ENCODE results near the gene CLTCL1. TPM values are rescaled to one million over a fixed set of nuclear protein-coding genes. Genes with fewer than 3 reads are reported as not detected.

CLTCL1 gene
- total RNA-seq, 2 experiments from 2014 or later = 0.62 to 0.69 TPM

- Mint-ChIP-seq H3K36me3 (ENCODE audit: low read depth) (no peaks in the 10 kb centered on the region), H3K27ac (peak overlapping the region; percentile 25), H3K4me3 (peak overlapping the region; percentile 58), H3K27me3 (no peaks in the 10 kb centered on the region), H3K4me1 (peaks cover 40% of the 10 kb centered on the region), H3K9me3 (no peaks in the 10 kb centered on the region)
- POLR2A ChIA-PET = no interaction called here
- CTCF ChIA-PET = interaction anchor here (1.1 kb wide), 1 partner anchor 30 kb away, joined by 4 read pairs; no protein-coding TSS in a partner anchor
- no peak for DNase-seq
Measured at GRCh38 chr22:19177164-19178064, 114.1 kb downstream of the CLTCL1 start.

GRCh38 chr22:19176732-19177131, 114.8 kb downstream of the CLTCL1 start:
- H3K36me3 Mint-ChIP-seq (ENCODE audit: low read depth) = peaks cover 3% of the 10 kb centered on the region
- no peak for DNase-seq
- no peaks in the 10 kb centered on the region for H3K9me3 Mint-ChIP-seq
- POLR2A ChIA-PET = no interaction called here
- peaks cover 38% of the 10 kb centered on the region for H3K4me1 Mint-ChIP-seq
- H3K27ac Mint-ChIP-seq = no peak overlapping the region
- peak overlapping the region; percentile 58 for H3K4me3 Mint-ChIP-seq
- CTCF ChIA-PET = no interaction called here
- H3K27me3 Mint-ChIP-seq = no peaks in the 10 kb centered on the region

DNA sequence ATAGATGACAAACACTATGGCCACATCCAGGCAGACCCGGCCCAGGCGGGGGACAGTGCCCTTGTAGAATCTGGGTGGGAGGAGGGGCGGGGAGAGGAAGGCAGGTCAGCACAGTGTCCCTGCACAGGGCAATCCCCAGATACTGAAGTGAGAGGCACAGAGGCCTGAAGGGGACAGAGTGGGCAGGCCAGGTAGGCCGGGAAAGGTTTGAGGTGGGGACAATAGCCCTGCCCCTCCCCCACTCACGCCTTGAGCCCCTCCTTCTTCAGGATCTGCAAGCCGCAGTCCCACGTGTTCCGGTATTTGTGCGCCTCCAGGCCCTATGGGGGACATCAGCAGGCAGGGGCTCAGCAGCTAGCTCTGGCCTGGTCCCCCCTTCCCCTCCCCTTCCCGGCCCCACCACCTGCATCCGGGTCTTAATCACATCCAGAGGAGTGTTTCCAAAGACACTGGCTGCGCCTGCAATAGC, 115.3 kb downstream of the CLTCL1 start:
- Mint-ChIP-seq H3K4me3 (peak overlapping the region; percentile 58), H3K9me3 (no peaks in the 10 kb centered on the region), H3K36me3 (ENCODE audit: low read depth) (peaks cover 3% of the 10 kb centered on the region), H3K4me1 (peaks cover 37% of the 10 kb centered on the region), H3K27me3 (no peaks in the 10 kb centered on the region), H3K27ac (no peak overlapping the region)
- POLR2A ChIA-PET = no interaction called here
- no peak for DNase-seq
- CTCF ChIA-PET = no interaction called here

DNA sequence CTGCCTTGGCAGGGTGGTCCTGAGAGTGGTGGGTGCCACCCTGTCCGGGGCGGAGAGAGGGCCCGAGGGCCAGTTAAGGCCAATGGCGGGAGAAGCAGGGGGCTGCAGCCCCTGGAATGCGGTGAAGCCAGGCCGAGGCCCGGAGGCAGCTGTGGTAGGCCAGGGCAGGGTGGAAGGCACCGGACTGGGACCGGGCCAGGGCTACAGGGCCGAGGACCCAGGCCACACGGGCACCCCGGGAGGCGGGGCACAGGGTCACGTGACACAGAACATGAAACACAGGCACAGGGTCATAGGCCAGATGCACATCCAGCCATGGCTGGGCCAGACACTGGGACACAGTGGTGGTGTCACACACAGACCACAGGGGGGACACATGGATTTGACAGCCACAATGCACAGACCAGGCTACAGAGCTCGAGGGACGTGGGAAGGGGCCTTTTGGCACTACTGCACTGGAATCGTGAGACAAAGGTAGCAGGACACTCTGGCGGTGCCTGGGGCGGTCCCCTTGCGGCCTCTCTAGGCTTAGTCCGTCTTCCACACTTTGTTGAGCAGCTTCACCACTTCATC, 115.8 kb downstream of the CLTCL1 start:
- ChIA-PET CTCF (no interaction called here), POLR2A (no interaction called here)
- Mint-ChIP-seq H3K36me3 (ENCODE audit: low read depth) (peaks cover 3% of the 10 kb centered on the region), H3K9me3 (no peaks in the 10 kb centered on the region), H3K4me1 (peaks cover 38% of the 10 kb centered on the region), H3K27ac (no peak overlapping the region), H3K27me3 (peaks cover 4% of the 10 kb centered on the region), H3K4me3 (no peak overlapping the region)
- DNase-seq = no peak

- peaks cover 44% of the 10 kb centered on the region for H3K4me1 Mint-ChIP-seq
- H3K9me3 Mint-ChIP-seq = no peaks in the 10 kb centered on the region
- CTCF ChIA-PET = interaction anchor here (0.6 to 1.6 kb wide), 3 partner anchors 26 to 101 kb away, joined by 3 to 7 read pairs (median 5); partner anchors contain the start of gene ESS2
- peaks cover 3% of the 10 kb centered on the region for H3K36me3 Mint-ChIP-seq (ENCODE audit: low read depth)
- H3K27me3 Mint-ChIP-seq = peaks cover 10% of the 10 kb centered on the region
- no peak overlapping the region for H3K4me3 Mint-ChIP-seq
- DNase-seq = no peak
- H3K27ac Mint-ChIP-seq = no peak overlapping the region
- POLR2A ChIA-PET = no interaction called here
Measured at GRCh38 chr22:19175026-19175601, 116.4 kb downstream of the CLTCL1 start.

DNA sequence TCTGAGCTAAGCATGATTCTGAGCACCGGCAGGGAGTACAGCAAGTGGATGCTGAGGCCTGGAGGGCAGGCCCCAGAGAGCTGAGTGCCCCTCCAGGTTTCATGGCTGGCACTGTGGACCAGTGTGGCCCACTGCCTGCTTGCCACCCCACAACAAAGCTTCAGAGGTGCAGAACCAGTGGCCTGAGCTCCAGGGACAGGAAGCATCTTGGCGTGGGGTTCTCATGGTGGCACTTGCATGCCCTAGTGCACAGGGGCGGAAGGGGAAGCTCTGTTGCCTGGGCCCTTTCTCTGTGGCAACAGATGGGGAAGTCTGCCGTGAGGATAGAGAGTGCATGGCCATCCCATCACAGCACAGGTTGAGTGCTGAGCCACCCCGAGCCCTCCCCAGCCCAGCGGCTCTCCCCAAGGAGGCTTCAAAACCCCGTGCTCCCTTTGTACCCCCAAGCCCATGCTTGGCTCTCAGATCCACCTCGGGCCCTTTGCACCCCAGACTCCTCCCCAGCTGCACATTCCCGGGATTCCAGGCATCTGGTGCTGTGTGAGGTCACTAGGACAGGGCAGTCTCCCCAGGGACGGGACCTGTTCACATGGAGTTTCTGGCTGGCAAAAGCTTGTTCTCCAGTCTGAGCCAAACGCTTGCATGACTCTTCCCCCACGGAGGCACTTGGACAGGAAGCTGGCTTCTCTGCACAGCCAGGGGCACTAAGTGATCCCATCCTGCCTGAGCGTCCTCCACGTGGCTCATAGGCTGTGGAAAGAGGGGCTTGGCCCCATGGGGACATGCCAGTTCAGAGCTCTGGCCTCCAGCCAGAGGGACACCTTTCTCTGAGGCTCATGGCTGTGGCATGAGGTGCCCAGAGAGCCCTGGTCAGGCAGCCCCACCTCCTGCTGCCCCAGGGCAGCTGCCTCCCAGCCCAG, 117.2 kb downstream of the CLTCL1 start:
- H3K9me3 Mint-ChIP-seq = no peaks in the 10 kb centered on the region
- no peak for DNase-seq
- peaks cover 16% of the 10 kb centered on the region for H3K27me3 Mint-ChIP-seq
- H3K4me3 Mint-ChIP-seq = no peak overlapping the region
- peak overlapping the region; percentile 62 for H3K27ac Mint-ChIP-seq
- POLR2A ChIA-PET = interaction anchor here (1.0 kb wide), 1 partner anchor 30 kb away, joined by 3 read pairs; the partner anchor contains the start of gene ESS2
- peaks cover 3% of the 10 kb centered on the region for H3K36me3 Mint-ChIP-seq (ENCODE audit: low read depth)
- H3K4me1 Mint-ChIP-seq = peaks cover 43% of the 10 kb centered on the region
- CTCF ChIA-PET = interaction anchor here (0.6 to 1.6 kb wide), 5 partner anchors 17 to 100 kb away, joined by 3 to 7 read pairs (median 4); partner anchors contain the start of gene ESS2

DNA sequence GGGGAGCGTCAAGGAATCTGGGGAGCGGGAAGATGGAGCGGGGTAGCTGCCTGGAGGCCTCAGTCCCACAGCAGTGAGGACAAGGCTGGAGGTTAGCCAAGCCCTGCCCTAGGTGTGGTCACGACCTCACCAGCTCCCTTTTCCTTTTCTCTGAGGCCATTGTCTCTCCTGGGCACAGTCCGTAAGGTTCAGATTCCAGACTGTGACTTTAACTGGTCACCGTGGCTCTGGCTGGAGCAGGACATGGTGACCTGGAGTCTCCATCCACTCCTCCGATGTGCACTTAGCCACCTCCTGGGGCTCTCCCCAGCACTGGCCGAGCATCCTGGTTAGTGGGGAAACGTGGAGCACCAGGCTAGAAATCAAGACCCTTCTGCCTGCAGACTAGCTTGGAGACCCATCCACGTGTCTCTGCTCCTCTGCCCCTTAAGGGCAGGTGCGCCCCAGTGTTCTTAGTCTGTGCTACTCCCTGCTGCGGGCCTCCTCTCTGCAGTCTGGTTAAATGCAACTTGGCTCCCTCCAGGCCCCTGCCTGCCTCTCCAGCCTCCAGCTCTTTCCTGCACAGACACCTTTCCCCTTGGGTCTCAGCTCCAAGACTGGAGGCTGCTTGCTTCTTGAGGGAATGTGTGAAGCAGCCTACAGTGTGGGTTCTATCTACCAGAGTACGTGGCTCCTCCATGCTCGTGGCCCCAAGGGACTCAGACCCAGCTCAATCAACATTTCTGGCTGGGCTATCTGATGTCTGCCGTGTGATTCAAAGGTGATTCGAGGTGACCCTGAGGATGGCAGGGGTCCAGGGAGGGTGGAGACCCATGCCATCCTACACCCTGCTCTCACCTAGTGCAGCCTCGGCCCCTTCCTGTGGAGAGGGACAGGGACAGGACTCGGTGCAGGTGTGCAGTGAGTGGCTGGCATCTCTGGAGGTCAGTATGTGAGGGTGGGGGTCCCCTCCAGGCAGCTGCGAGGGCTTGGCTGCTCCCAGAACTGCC, 118.2 kb downstream of the CLTCL1 start:
- ChIA-PET CTCF (interaction anchor here (1.1 to 1.6 kb wide), 4 partner anchors 16 to 29 kb away, joined by 3 to 7 read pairs (median 4); partner anchors contain the start of gene ESS2), POLR2A (interaction anchor here (1.0 kb wide), 1 partner anchor 29 kb away, joined by 3 read pairs; the partner anchor contains the start of gene ESS2)
- H3K4me1 Mint-ChIP-seq = peaks cover 46% of the 10 kb centered on the region
- peaks cover 25% of the 10 kb centered on the region for H3K27me3 Mint-ChIP-seq
- DNase-seq = no peak
- peak overlapping the region; percentile 90 for H3K4me3 Mint-ChIP-seq
- peaks cover 3% of the 10 kb centered on the region for H3K36me3 Mint-ChIP-seq (ENCODE audit: low read depth)
- peak overlapping the region; percentile 92 for H3K27ac Mint-ChIP-seq
- no peaks in the 10 kb centered on the region for H3K9me3 Mint-ChIP-seq

DNA sequence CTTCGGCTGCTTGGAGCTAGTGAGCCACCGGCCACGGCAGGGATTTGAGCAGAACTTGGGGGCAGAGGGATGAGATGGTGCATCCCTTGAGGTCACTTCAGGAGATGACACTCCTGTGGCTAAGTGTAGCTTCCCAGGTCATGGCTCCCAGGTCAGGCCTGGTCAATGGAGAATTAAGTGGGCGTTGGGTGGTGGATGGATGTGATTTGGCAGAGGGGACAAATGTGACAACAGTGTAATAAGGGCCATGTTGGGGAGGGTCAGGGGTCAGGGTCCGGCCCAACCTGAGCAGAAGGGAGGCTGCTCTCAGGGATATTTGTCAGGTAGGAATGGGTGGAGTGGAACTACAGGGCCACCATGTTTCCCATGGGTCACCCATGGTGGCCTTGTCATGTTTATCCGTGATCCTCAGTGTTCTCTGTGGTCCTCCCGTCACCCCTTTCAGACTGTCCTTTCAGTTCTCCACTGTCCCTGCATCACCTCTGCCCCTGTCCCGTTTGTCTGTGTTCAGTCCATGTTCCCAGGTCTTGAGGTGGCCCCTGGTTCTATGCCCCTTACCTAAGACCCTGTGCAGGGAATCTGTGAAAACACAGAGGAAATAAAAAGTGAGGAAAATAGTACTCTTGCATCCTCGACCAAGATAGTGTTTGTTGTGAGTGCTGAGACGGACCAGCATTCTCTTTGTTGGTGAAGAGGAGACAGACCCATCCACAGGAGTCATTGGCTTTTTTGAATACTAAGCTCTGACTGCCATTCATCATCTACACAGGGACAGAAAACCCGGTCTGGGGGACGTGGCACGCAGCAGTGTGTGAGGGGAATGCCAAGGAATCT, 119.1 kb downstream of the CLTCL1 start:
- H3K27ac Mint-ChIP-seq = peak overlapping the region; percentile 92
- H3K36me3 Mint-ChIP-seq (ENCODE audit: low read depth) = peaks cover 3% of the 10 kb centered on the region
- H3K27me3 Mint-ChIP-seq = peaks cover 34% of the 10 kb centered on the region
- peak overlapping the region; percentile 90 for H3K4me3 Mint-ChIP-seq
- peaks cover 47% of the 10 kb centered on the region for H3K4me1 Mint-ChIP-seq
- ChIA-PET POLR2A (no interaction called here), CTCF (interaction anchor here (1.4 kb wide), 1 partner anchor 15 kb away, joined by 3 read pairs; no protein-coding TSS in a partner anchor)
- no peak for DNase-seq
- H3K9me3 Mint-ChIP-seq = no peaks in the 10 kb centered on the region

DNA sequence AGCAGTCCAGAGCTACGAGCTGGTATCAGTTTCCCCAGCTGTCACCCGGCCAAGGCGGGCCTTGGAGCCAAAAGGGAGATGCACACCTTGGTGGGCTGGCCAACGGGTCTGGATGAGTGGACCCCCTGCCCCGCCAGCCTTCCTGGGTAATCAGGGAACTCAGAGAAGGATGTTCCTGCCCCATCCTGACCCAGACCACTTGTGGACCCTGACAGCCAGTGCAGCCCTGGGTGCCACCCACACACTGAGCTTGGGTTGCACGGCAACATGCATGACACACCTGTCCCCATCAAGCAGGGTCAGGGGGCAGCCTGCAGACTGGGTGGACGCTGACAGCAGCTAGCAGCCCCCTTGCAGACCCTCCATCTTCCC, 121.6 kb downstream of the CLTCL1 start:
- H3K27ac Mint-ChIP-seq = peak overlapping the region; percentile 92
- ChIA-PET POLR2A (no interaction called here), CTCF (interaction anchor here (2.1 kb wide), 1 partner anchor 25 kb away, joined by 8 read pairs; the partner anchor contains the start of gene ESS2)
- H3K4me1 Mint-ChIP-seq = peaks cover 43% of the 10 kb centered on the region
- H3K36me3 Mint-ChIP-seq (ENCODE audit: low read depth) = peaks cover 3% of the 10 kb centered on the region
- no peaks in the 10 kb centered on the region for H3K9me3 Mint-ChIP-seq
- DNase-seq = no peak
- H3K27me3 Mint-ChIP-seq = peaks cover 44% of the 10 kb centered on the region
- H3K4me3 Mint-ChIP-seq = peak overlapping the region; percentile 90

- Mint-ChIP-seq H3K4me3 (peak overlapping the region; percentile 56), H3K4me1 (peaks cover 41% of the 10 kb centered on the region), H3K36me3 (ENCODE audit: low read depth) (peaks cover 3% of the 10 kb centered on the region), H3K9me3 (no peaks in the 10 kb centered on the region), H3K27me3 (peaks cover 44% of the 10 kb centered on the region), H3K27ac (no peak overlapping the region)
- ChIA-PET CTCF (interaction anchor here (2.1 kb wide), 1 partner anchor 24 kb away, joined by 8 read pairs; the partner anchor contains the start of gene ESS2), POLR2A (no interaction called here)
- no peak for DNase-seq
Measured at GRCh38 chr22:19169002-19169946, 122.2 kb downstream of the CLTCL1 start.

Measured in activated CD4-positive, alpha-beta T cell treated with anti-CD3 and anti-CD28 coated beads, Interleukin-2, amount 10 ng/mL, durations not matched to agents 7 days and 5 days (primary cell).